ENCODE measurements around the gene WBP1. TPM values are rescaled to one million over a fixed set of nuclear protein-coding genes. Genes with fewer than 3 reads are reported as not detected.
"Not testable (repeated sequence)": the region's sequence is repeated elsewhere in the genome, so short reads cannot be mapped to it uniquely, and the experiment has no call there.

The WBP1 gene
- total RNA-seq, result 42.4 TPM
- long read RNA-seq, transcript WBP1-201 (4 exons, 1,294 nt), result major isoform, 25 of 46 reads
- long read RNA-seq, partial matches to known transcripts, result 1 of 46 reads
- long read RNA-seq, other reads (novel, unspliced or antisense), result 14 of 46 reads

DNA sequence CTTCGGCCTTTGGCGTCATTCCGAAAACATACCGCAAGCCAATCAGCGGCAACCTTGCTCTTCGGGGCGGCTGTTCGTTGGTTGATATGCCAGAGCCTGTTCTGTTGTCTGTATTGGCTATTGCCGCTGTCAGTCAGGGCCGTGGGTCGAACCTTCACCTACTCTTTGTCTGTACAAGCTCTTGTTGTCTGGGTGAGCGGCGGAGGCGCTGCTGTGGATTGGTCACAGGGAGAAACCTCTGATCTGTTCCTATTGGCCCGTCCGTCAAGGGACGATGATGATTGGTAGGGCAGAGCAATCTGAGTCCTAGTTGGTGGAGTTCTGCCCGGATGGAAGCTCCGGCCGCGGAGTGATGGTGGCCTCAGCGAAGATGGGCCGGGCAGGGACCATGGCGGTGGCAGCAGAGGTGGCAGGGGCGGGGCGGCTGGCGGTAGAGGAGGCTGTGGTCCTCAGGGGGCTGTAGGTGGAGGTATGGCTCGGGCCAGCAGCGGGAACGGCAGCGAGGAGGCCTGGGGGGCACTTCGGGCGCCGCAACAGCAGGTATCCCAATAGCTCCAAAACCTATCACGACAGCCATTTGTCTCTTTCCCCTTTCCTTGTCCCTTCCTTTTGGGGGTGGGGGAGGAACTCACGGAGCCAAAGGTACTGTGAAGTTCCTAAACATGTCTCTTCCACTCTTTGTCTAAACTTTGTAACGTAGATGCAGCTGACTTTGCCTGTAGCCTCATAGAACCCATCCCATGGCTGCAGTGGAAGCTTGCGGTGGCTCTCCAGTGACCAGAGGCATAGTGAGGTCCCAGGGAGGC, at the start of gene WBP1:
WBP1 (plus strand) TSS at position 307 of the 806 bp plus-strand sequence; CDS start at position 472, 165 bp downstream.
- peak; percentile 100 for DNase-seq
- ATAC-seq (ENCODE audit: poor library complexity), result peak; percentile 89
- intact Hi-C loops (cut with DNase I), result no loop called here

GRCh38 chr2:74413001-74413698, 45.1 kb upstream of the WBP1 start:
- intact Hi-C loops (cut with DNase I), result no loop called here
- DNase-seq (no peak), ATAC-seq (ENCODE audit: poor library complexity) (no peak)

- peak; percentile 22 for ATAC-seq (ENCODE audit: poor library complexity)
- intact Hi-C loops (cut with DNase I), result no loop called here
- no peak for DNase-seq
Observed at GRCh38 chr2:74414441-74414840, 43.8 kb upstream of the WBP1 start.

GRCh38 chr2:74414881-74415761, 43.1 kb upstream of the WBP1 start:
- intact Hi-C loops (cut with DNase I), result no loop called here
- ATAC-seq (ENCODE audit: poor library complexity), result peak; percentile 81
- DNase-seq, result peak; percentile 76

- intact Hi-C loops (cut with DNase I), result no loop called here
- no peak for DNase-seq
- peak; percentile 2 for ATAC-seq (ENCODE audit: poor library complexity)
Observed at GRCh38 chr2:74415762-74416395, 42.4 kb upstream of the WBP1 start.

GRCh38 chr2:74416778-74417177, 41.5 kb upstream of the WBP1 start:
- DNase-seq (no peak), ATAC-seq (ENCODE audit: poor library complexity) (no peak)
- intact Hi-C loops (cut with DNase I), result no loop called here

- intact Hi-C loops (cut with DNase I), result no loop called here
- no peak for ATAC-seq (ENCODE audit: poor library complexity)
- DNase-seq, result no peak
Observed at GRCh38 chr2:74417197-74417596, 41.0 kb upstream of the WBP1 start.

GRCh38 chr2:74417763-74418162, 40.5 kb upstream of the WBP1 start:
- DNase-seq (no peak), ATAC-seq (ENCODE audit: poor library complexity) (no peak)
- intact Hi-C loops (cut with DNase I), result no loop called here

DNA sequence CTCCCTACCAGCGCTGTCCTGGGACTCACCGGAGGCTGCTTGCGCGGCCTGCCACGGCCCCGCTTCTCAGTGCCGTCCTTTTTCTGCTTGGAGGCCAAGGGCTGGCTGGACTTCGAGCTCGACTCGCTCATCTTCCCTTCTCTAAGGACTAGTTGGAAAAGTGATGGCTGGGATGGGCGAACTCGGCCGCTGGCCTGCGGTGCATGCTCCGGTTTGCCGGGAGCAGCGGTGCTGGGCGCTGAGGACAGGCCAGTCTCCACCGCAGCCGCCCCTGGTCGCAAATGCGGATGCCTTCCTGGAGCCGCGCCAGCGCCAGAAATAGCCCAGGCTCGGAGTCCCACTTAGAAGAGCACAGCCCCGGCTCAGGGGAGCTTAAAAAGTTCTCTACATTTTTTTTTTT, 39.9 kb upstream of the WBP1 start:
- DNase-seq (peak; percentile 84), ATAC-seq (ENCODE audit: poor library complexity) (peak; percentile 37)
- intact Hi-C loops (cut with DNase I), result no loop called here

- intact Hi-C loops (cut with DNase I), result no loop called here
- ATAC-seq (ENCODE audit: poor library complexity) (no peak), DNase-seq (no peak)
Observed at GRCh38 chr2:74419345-74419744, 38.9 kb upstream of the WBP1 start.

DNA sequence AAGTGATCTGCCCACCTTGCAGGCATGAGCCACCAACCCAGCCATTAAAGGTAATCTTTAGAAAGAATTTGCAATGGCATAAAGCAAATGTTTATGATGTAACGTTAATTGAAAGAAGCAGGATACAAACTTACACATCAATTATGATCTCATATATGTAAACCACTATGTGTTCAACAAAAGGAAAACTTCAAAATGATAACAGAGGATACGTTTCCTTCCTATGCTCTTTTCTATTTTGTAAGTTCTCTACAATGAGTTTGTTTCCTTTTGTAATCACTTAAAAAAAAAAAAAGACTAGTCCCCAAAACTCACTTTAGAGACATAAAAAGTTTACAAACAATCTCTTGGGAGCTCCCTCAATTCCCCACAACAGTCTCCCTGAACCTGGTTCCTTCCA, 38.2 kb upstream of the WBP1 start:
- no peak for ATAC-seq (ENCODE audit: poor library complexity)
- intact Hi-C loops (cut with DNase I), result no loop called here
- DNase-seq, result no peak

DNA sequence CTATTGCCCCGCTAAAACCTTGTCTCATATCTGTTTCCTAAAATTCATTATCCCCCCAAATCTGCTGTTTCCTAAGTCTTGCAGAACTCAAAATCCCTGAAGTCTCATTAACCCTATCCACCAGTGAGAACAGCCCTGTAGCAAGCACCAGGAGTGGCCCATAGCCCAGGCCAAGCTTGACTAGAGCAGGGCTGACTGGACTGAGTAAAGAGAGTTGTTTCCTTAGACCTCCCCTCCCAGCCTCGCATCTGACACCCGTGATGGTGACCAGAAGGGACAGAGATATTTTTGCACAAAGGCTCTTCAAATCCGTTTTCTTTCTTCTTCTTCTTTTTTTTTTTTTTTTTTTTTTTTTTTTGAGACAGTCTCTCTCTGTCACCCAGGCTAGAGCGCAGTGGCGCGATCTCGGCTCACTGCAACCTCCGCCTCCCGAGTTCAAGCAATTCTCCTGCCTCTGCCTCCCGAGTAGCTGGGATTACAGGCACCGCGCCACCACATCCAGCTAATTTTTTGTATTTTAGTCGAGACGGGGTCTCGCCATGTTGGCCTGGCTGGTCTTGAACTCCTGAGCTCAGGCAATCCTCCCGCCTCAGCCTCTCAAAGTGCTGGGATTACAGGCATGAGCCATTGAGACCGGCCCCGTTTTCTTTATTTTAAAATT, 37.7 kb upstream of the WBP1 start:
- ATAC-seq (ENCODE audit: poor library complexity); intact Hi-C loops (cut with DNase I); DNase-seq: not testable (repeated sequence)

- DNase-seq (peak; percentile 93), ATAC-seq (ENCODE audit: poor library complexity) (peak; percentile 93)
- intact Hi-C loops (cut with DNase I), result no loop called here
Observed at GRCh38 chr2:74421221-74421870, 36.9 kb upstream of the WBP1 start, which contains the start of the genes C2orf81 and WDR54. Gene C2orf81, minus strand, starts transcription at chr2:74421619. Its CDS starts 59 bp downstream, at chr2:74421560. Gene WDR54, plus strand, starts transcription at chr2:74421730. Its CDS starts 424 bp downstream, at chr2:74422154.

GRCh38 chr2:74423231-74424095, 34.8 kb upstream of the WBP1 start:
- intact Hi-C loops (cut with DNase I), result no loop called here
- DNase-seq (no peak), ATAC-seq (ENCODE audit: poor library complexity) (no peak)

GRCh38 chr2:74424139-74424992, 33.9 kb upstream of the WBP1 start:
- ATAC-seq (ENCODE audit: poor library complexity), result no peak
- no peak for DNase-seq
- intact Hi-C loops (cut with DNase I), result no loop called here

DNA sequence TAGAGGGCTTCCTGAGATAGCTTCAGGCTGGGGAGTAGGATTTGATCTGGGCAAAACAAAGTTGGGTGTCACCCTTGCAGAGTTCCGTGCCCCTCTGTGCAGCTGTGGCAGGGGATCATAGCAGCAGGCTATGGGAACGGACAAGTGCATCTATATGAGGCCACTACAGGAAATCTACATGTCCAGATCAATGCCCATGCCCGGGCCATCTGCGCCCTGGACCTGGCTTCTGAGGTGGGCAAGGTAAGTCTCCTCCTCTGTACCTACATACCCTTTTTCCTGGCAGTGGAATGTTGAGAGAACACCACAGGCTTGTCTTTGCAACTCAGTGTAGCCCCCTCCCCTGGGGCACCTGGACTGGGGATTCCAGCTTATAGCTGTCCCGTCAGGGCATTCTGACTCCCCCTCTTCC, 33.2 kb upstream of the WBP1 start:
- DNase-seq, result no peak

More for the DNA sequence above, 33.2 kb upstream of the WBP1 start:
- ATAC-seq (ENCODE audit: poor library complexity), result no peak
- intact Hi-C loops (cut with DNase I), result no loop called here
